HG03135 (cell line): ENCODE data around the gene TMEM59.
"Not testable (repeated sequence)": the region's sequence is repeated elsewhere in the genome, so short reads cannot be mapped to it uniquely, and the experiment has no call there.

Experiments
- ATAC-seq: cut with Tn5 transposase; IDR thresholded peaks from one replicate; pipeline ENCODE4 v1.9.1; 2021; ENCODE audit warnings: mild to moderate bottlenecking, moderate library complexity; ENCODE audit not compliant: unreplicated experiment

TMEM59 gene, protein sequence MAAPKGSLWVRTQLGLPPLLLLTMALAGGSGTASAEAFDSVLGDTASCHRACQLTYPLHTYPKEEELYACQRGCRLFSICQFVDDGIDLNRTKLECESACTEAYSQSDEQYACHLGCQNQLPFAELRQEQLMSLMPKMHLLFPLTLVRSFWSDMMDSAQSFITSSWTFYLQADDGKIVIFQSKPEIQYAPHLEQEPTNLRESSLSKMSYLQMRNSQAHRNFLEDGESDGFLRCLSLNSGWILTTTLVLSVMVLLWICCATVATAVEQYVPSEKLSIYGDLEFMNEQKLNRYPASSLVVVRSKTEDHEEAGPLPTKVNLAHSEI

DNA sequence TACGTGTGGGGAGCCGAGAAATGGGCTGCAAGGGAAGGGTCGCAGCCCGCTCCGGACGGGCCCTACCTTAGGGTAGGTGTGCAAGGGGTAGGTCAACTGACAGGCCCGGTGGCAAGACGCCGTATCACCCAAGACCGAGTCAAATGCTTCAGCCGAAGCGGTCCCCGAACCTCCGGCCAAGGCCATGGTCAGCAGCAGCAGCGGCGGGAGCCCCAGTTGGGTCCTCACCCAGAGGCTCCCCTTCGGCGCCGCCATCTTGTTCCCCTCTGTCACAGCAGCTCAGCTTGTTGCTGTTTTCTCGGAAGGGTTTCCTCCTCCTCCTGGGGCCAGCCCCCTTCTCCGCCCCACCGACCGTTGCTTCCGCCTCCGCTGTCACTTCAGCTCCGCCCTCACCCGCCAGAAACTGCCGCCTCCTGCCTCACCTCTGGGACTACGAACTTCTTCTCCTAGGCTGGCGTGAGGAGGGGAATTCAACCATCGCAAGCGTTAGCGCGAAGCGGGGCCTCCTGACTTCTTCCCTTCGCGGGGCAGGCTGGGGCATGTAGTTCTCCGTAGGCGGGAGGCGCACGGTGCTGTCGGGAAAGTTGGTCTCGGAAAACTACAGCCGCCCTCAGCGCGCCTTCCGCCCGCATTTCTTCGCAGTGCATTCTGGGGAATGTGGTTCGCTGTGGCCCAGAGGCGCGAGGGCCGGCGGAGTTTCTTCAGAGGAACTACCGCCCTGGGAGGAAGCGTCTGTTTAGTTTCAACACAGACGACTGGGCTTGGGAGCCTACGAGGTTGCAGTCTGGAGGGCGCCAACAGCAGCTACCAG, at the start of gene TMEM59, which contains the start of gene TCEANC2:
TSS of gene TMEM59 (minus strand) at position 271 of the 811 bp plus-strand sequence. CDS start at position 255, 16 bp downstream.
TSS of gene TCEANC2 (plus strand) at position 675 of the 811 bp plus-strand sequence. CDS start 815 bp downstream, outside the sequence.
- peak; percentile 91 for ATAC-seq

- no peak for ATAC-seq
These were observed 47.5 kb upstream of the TMEM59 start for GRCh38 chr1:54100500-54100899.

- no peak for ATAC-seq
These were observed 46.1 kb upstream of the TMEM59 start for GRCh38 chr1:54099061-54099610.

GRCh38 chr1:54096877-54097240, 43.9 kb upstream of the TMEM59 start:
- no peak for ATAC-seq

DNA sequence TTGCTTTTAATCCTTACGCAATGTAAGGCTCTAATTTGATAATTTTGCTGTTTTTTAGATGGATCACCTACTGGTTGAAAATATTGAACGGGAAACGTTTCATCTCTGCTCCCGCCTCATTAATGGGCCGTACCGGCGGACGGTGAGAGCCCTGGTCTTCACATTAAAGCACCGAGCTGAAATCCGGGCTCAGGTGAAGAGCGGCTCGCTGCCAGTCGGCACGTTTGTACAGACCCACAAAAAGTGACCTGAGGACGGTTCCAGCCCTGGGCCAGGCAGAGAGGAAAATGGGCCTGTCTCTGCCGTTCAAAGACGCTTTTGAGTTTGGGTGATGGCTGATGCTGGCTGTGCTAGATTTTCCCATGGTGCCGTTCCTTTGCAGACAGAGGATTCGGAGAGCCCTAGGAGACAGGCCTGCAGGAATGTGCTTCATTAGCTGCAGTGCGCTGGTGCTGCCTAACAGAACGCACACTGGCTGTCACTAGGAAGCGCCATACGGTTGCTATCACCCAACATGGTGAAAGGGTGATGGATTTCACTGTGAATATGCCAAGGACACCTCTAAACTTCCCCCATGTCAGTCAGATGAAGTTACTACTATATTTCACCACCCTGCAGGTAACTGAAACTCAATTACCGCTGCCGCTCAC, 43.3 kb upstream of the TMEM59 start:
- ATAC-seq: no peak

- no peak for ATAC-seq
These were observed 42.7 kb upstream of the TMEM59 start for GRCh38 chr1:54095546-54096226.

DNA sequence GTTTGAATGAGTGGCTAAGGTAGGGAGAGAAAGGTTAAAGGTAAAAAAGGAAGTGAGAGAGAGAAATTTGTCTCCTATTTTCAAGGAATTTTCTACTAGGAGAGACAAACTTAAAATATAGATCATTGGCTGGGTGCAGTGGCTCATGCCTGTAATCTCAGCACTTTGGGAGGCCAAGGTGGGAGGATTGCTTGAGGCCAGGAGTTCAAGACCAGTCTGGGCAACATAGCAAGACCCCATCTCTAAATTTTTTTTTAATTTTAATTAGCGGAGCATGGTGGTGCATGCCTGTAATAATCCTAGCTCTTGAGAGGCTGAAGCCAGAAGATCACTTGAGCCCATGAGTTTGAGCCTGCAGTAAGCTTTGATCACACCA, 41.7 kb upstream of the TMEM59 start:
- ATAC-seq: not testable (repeated sequence)

DNA sequence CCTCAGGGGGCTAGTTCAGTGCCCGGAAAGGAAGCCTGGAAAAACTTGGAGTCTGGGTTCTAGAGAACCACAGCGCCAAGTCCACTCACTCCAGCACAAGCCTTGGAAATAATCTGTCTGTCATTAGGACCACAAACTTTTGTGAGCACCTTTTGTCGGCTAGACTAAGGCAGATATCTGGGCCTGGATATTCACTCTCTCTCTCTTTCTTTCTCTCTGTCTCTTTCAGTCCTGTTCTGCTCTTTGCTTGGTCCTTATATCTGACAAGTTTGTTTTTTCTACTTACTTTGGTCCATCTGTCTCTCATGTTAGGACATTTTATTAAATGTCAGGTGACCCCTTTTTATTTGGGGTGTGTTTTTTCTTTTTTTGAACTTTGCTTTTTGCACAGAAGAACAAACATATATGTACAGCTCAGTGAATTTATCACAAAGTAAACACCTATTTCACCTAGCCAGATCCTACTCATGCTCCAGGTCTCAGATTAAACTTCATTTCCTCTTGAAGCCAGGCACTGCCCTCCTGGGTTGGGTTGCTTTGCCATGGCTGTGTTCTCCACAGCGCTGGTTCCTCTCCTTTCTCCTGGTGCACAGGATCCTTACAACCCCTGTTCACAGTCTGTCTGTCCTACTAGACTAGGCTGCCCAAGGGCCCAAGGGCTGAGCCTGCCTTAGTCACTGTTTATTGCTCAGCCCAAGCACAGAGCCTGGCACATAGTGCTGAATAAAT, 41.2 kb upstream of the TMEM59 start:
- no peak for ATAC-seq

- ATAC-seq: no peak
These were observed 38.7 kb upstream of the TMEM59 start for GRCh38 chr1:54091666-54092065.

DNA sequence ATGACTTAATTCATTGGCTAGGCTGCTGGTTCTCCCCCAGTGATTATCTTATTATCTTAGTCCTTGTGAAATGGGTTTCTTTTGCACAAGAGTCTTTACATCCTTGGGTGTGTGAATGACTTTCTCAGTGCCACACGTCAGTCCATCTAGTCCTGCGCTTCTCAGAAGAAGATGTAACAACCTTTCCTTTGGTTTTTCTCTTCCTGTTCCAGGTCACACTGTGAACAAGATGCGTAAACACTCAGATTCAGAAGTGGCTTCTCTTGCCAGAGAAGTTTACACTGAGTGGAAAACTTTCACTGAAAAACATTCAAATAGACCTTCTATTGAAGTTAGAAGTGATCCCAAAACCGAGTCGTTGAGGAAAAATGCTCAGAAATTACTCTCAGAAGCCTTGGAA, 35.4 kb upstream of the TMEM59 start:
- no peak for ATAC-seq

- no peak for ATAC-seq
These were observed 33.8 kb upstream of the TMEM59 start for GRCh38 chr1:54086754-54087153.

DNA sequence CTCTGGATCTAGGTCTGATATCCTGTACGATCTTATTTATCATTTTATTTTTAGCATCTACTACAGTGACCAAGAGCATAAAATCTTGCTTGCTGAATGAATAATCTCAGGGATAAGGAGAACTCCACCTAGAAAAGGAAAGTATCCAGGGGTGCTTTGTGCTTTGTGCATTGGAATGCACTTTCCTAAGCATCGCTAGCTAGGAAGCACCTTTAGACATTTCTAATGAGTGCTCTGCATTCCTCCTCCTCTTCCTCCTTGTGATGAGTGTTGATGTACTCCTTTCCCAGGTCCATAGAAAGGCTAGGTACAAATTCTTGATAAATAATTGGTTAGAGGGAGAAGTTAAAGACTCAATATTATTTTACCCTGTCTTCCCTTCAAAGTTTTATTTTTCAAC, 31.8 kb upstream of the TMEM59 start:
- ATAC-seq: no peak

DNA sequence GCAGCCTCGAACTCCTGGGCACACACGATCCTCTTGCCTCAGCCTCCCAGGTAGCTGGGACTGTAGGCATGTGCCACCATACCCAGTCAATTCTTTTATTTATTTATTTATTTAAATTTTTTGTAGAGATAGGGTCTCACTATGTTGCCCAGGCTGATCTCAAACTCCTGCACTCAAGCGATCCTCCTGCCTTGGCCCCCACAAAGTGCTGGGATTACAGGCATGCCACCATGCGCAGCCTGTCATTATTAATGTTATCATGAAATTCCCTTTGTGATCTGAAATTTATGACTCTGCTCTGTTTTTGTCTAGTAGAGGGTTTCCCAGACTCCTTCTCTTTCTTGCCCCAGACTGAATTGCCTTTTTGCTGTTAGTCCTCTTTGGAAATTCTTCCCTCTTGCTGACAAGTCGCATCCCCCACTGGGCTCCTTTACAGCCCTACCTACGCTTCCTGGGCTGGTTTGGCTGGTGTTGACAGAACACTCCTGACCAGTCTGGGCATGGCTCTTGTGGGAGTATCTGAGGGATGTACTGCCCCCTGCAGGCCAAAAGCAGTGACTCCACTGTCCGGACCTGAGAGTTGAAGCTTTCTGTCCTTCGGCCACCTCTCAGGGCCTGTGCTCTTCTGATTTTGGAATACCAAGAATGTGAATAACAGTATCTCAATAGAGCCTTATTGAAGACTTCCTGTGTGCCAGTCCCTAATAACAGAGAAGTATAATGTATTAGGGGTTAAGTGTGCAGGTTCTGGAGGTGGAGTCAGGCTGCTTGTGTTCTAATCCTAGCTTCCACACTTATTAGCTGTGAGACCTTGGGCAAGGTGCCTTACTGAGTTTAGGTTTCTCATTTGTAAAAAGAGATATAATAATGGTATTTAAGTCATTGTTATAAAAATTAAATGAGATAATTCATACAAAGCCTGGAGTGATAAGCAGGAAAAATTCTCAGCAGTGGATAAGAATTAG, 28.6 kb upstream of the TMEM59 start:
- no peak for ATAC-seq

GRCh38 chr1:54080598-54081049, 27.6 kb upstream of the TMEM59 start:
- ATAC-seq: no peak

DNA sequence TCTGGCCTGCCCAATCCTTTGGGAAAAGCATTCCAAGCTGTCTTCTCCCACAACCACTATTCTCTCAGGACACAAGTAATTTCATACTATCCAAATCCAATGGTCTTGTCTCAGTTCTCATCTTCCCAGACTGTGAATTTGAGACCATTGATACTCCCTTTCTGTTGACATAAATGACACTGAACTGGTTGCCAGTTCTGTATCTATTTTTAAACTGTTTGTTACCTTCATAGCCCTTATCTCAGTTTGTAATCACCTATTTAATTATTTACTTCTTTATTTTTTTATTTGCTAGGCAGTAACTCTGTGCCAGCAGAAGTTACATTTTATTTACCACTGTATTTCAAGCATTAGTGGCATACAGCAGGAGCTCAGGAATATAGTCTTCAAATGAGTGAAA, 24.4 kb upstream of the TMEM59 start:
- no peak for ATAC-seq

DNA sequence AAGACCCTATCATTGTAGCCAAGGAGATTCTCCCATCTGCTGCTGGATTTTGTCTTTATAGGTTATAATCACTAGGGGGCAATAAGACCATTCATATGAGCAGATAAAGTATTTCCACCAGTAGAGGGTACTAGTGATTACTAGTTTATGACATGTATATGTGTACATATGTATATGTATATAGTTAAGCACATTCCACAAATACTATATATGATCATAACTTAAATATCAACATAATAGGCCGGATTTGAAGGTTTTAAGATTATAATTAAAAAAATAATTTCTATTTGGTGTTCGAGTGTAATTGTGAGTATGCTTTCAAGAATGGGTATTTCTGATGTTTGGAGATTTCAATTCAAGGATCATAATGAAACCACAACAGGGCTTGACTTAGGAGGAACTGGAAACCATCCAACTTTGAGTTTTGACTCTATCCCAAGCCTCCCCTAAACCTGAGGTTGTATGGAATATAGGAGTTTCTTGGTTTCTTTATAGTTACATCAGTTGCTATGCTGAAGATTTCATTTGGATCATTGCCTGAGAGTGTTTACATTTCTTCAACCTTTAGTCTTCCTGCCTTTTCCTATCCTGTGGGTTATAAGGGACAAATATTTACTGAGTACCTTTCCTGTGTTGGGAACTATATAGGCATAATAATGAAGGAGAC, 17.3 kb upstream of the TMEM59 start:
- no peak for ATAC-seq

DNA sequence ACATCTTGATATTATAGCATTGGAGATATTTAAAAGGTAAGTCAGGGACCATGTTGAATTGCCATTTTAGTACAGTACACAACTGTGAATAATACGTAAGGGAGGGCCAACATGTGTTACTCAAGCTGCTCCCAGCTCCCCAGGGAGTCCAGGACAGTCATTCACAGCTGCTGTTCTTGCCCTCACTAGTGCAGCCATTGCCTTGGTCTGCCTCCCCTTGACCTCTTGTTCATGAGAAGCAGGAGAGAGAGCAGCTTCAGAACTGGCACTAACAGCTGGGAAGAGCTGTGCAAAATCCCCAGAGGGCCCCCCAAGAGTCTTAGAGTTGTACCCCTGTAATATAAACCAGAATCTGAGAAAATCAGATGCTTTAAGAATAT, 16.8 kb upstream of the TMEM59 start:
- no peak for ATAC-seq

- no peak for ATAC-seq
These were observed 11.3 kb upstream of the TMEM59 start for GRCh38 chr1:54064299-54064698.

DNA sequence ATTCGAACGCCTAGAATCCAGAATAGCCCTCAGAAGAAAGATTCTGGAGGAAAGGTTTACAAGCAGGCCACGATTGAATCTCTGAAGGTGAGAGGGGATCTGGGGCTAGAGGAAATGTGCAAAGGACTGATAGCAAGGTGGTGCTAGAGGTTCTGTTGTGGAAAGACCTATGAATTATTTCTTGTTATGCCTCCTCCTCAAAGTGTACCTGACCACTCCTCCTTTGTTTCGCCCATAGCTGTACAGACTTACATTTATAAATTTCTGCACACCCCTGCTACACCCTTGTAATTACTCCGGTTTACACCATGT, 1.4 kb upstream of the TMEM59 start:
- no peak for ATAC-seq
